Memory B cell (primary cell): ENCODE data around the gene MTFR1L.
A peak's percentile ranks its signal among the peaks of the same experiment; 100 is the strongest.

Experiments
- ATAC-seq: fragments of 150-1000 bp; cut with Tn5 transposase; 2 replicates; pipeline ENCODE4 v1.10.0; 2021; ENCODE audit warnings: low read depth, mild to moderate bottlenecking, moderate library complexity
- DNase-seq, 2 donors: peaks; one replicate each; pipeline ENCODE4 v3.0.0; 2022; ENCODE audit warnings: low spot score in 2 of 2
- H3K27ac Mint-ChIP-seq: one replicate; pipeline ENCODE4 v1.8.0; 2022; ENCODE audit warnings: mild to moderate bottlenecking, moderate library complexity, mixed read lengths
- H3K27me3 Mint-ChIP-seq: one replicate; pipeline ENCODE4 v1.8.0; 2022; ENCODE audit warnings: mixed read lengths
- H3K36me3 Mint-ChIP-seq: one replicate; pipeline ENCODE4 v1.8.0; 2022; ENCODE audit warnings: mild to moderate bottlenecking, mixed read lengths
- H3K4me1 Mint-ChIP-seq: one replicate; pipeline ENCODE4 v1.8.0; 2022; ENCODE audit warnings: mixed read lengths
- H3K4me3 Mint-ChIP-seq: one replicate; pipeline ENCODE4 v1.8.0; 2022; ENCODE audit warnings: mild to moderate bottlenecking, moderate library complexity, mixed read lengths
- H3K9me3 Mint-ChIP-seq: one replicate; pipeline ENCODE4 v1.8.0; 2022; ENCODE audit warnings: mixed read lengths

The MTFR1L gene

DNA sequence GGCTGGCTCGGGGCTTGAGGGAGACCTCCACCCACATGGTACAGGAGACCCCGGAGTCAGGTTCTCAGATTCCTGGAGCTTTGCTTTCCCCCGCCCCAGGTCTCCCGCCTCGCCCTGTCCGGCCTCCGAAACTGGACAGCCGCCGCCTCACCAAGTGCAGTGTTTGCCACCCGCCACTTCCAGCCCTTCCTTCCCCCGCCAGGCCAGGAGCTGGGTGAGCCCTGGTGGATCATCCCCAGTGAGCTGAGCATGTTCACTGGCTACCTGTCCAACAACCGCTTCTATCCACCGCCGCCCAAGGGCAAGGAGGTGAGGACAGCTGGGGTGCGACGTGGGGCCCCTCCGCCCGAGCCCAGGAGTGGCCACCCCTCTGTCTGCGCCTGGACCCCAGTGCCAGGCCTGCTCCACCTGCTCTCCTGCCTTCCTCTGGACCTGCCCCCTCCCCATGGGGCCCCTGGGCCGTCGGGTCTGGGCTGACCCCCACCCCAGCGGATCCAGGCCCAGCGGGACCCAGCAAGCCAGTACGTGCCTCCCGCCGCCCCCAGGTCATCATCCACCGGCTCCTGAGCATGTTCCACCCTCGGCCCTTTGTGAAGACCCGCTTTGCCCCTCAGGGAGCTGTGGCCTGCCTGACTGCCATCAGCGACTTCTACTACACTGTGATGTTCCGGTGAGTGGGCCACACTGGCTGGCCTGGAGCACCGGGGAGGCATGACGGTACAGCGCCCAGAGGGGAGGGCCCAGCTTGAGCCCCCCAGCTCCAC is 11.1 kb upstream of the MTFR1L start:
- H3K4me1 Mint-ChIP-seq = peaks cover 19% of the 10 kb centered on the region
- peaks cover 6% of the 10 kb centered on the region for H3K36me3 Mint-ChIP-seq
- H3K9me3 Mint-ChIP-seq = no peaks in the 10 kb centered on the region
- no peak overlapping the region for H3K27ac Mint-ChIP-seq
- no peak for ATAC-seq
- H3K4me3 Mint-ChIP-seq = no peak overlapping the region
- DNase-seq = no peak
- H3K27me3 Mint-ChIP-seq = no peaks in the 10 kb centered on the region

DNA sequence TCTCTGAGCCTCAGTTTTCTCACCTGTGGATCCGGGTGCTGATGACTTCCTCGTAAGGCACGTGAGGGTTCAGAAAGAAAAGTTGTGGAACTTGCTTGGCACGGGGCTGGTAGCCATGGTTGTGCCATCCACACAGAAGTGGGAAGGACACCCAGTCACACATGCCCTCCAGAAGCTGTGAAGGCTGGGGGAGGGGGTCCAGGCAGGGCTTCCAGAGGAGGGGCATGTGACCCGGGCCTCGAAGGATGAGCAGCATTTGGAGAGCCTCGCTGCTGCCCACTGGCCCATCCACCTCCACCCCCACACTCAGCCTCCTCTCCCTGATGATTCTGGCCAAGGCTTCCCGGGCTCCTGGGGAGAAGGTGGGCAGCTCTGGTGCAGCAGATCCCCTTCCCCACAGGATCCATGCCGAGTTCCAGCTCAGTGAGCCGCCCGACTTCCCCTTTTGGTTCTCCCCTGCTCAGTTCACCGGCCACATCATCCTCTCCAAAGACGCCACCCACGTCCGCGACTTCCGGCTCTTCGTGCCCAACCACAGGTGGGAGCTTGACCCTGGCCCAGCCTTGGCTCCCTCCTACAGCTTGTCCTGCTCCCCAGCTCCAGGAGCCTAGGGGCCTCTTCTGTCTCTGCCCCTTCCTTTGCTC is 10.3 kb upstream of the MTFR1L start:
- Mint-ChIP-seq H3K27ac (peak overlapping the region; percentile 60), H3K4me1 (peaks cover 19% of the 10 kb centered on the region), H3K9me3 (no peaks in the 10 kb centered on the region), H3K36me3 (peaks cover 6% of the 10 kb centered on the region), H3K27me3 (no peaks in the 10 kb centered on the region), H3K4me3 (peak overlapping the region; percentile 63)
- ATAC-seq = peak; percentile 67
- DNase-seq = no peak

DNA sequence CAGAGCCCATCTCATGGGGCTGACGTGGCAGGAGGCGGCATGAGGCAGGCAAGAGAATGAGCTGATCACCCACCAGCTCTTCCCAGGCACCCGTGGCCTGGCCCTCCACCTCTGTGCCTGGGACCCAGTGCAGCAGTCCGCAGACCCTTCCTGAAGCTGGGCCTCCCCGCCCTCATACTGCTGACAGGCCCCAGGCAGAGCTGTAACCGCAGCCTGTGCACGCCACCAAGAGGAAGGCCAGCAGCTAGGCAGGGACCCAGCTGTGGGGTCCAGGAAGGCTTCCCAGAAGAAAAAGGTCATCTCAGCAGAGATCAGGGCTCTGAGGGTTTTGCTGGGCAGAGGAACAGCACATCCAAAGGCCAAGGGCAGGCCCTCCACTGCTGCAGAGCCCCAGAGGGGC is 9.8 kb upstream of the MTFR1L start:
- Mint-ChIP-seq H3K9me3 (no peaks in the 10 kb centered on the region), H3K4me3 (peak overlapping the region; percentile 63), H3K27me3 (no peaks in the 10 kb centered on the region), H3K27ac (peak overlapping the region; percentile 60), H3K4me1 (peaks cover 15% of the 10 kb centered on the region), H3K36me3 (peaks cover 6% of the 10 kb centered on the region)
- ATAC-seq (no peak), DNase-seq (no peak)

DNA sequence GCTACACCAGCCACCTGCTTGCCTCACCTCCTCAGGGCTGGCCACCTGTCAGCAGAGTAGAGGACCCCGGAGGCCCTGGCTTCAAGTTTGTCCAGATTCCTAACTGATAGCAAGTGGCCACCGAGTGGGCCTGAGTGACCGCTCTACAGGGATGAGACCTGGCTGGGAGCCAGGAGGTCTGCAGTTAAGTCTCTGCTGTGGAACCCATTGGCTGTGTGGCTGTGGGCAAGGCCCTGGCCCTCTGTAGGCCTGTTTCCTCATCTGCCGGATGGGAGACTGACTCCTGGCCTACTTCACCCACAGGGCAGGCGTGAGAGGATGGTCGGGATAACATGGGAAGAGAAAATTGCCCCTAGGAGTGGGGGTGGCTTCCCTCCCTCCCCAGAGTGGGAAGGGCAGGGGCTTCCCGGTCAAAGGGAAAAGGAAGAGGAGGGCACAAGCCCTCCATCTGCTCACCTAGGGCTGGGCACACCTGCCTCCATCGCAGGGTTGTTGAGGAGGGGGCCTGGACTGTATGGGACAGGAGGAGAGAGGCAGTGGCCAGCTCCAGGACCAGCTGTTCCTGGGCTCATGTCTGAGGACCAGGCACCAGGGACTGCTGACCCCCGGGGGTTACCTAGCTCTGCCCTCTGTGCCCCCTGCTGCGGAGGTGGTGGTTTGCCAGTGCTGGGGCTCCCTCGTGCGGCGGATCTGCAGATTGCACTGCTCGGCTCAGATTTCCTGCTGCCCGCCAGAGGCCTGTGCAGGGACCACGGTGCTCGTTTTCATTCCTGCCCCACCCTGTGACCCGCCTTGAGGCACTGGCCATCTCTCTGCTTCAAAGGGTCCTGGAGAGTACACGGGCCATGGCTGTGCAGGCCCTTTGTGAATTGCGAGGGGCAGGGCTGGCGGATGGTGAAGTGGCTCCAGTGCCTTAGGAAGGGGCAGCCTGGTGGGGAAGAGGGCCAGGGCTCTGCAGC is 9.1 kb upstream of the MTFR1L start:
- peak; percentile 80 for ATAC-seq
- Mint-ChIP-seq H3K4me3 (no peak overlapping the region), H3K27ac (no peak overlapping the region), H3K9me3 (no peaks in the 10 kb centered on the region), H3K36me3 (peaks cover 6% of the 10 kb centered on the region), H3K27me3 (no peaks in the 10 kb centered on the region), H3K4me1 (peaks cover 15% of the 10 kb centered on the region)
- peak; percentile 84 to 90 for DNase-seq

DNA sequence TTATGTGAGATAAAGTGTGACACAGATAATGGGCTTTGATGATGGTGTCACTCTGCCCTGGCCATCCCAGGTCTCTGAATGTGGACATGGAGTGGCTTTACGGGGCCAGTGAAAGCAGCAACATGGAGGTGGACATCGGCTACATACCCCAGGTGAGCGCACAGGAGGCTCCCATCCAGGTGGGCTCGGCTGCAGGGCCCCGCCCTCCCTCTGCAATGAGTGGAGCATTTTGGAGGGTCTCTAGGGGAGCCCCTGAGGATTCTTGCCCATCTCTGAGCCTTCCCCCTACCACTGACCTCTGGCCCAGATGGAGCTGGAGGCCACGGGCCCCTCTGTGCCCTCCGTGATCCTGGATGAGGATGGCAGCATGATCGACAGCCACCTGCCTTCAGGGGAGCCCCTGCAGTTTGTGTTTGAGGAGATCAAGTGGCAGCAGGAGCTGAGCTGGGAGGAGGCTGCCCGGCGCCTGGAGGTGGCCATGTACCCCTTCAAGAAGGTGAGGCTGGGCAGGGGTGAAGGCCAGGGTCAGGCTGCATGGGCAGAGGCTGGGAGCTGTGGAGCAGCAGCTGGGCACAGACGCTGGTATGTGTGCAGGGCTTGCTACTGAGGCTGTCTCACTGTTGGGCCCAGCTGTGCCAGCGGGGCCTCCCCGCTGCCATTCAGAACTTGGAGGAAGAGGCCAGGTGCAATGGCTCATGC is 8.2 kb upstream of the MTFR1L start:
- no peak overlapping the region for H3K27ac Mint-ChIP-seq
- no peak for DNase-seq
- H3K4me1 Mint-ChIP-seq = peaks cover 13% of the 10 kb centered on the region
- H3K27me3 Mint-ChIP-seq = no peaks in the 10 kb centered on the region
- H3K36me3 Mint-ChIP-seq = no peaks in the 10 kb centered on the region
- no peak overlapping the region for H3K4me3 Mint-ChIP-seq
- H3K9me3 Mint-ChIP-seq = no peaks in the 10 kb centered on the region
- ATAC-seq = no peak

DNA sequence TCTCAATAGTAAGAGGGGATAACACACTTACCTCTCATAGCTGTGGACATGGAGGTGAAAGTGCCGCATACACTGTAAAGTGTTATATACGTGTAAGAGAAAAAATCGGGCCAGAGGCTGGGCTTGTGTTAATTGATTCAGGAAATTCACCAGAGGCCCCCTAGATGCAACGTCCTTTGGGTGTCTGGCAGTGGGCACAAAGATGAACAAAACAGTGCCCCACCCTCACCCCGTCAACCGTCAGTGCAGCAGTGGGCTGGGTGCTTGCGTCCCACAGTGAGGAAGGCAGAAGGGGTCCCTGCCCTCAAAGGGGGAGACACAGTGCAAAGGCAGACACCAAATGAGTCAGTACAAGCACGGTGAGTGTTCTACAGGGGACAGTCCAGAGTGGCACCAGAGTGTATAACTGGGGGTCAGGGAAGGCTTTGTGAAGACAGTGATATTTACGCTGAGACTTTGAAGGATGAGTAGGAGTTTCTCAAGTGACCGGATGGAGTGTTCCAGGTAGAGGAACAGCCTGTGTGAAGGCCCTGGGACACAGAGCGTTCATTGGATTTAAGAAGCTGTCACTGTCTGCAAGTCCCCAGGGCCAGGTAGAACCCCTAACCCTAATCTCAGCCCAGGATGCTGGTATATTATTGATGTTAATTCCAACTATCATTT is 6.6 kb upstream of the MTFR1L start:
- Mint-ChIP-seq H3K27ac (no peak overlapping the region), H3K36me3 (no peaks in the 10 kb centered on the region), H3K4me3 (no peak overlapping the region), H3K27me3 (no peaks in the 10 kb centered on the region), H3K9me3 (no peaks in the 10 kb centered on the region), H3K4me1 (peaks cover 13% of the 10 kb centered on the region)
- ATAC-seq (no peak), DNase-seq (no peak)

DNA sequence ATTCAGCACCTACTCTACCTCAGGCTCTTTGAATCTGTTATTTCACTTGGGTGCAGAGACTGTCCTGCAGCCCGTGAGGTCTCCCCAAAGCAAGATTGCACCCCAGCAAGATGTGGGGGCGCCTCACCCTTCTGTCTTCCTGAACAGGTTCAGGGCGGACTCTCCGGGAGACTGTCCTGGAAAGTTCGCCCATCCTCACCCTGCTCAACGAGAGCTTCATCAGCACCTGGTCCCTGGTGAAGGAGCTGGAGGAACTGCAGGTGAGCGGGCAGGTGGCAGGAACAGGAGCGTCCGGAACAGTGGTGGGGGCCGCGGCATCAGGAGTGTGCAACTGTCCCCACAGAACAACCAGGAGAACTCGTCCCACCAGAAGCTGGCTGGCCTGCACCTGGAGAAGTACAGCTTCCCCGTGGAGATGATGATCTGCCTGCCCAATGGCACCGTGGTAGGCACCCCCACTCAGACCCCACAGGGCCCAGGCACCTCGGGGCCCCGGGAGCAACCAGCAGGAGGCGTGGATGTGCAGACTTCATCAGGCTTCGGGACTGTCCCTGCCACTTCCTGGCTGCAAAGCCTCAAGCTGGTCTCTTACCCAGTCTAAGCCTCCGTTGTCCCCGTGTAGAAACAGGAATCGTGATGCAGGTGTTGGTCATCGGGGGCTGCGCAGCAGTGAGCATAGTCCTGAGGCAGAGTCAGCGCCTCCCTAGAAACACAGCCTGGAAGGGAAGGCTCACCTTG is 5.9 kb upstream of the MTFR1L start:
- H3K4me1 Mint-ChIP-seq = peaks cover 17% of the 10 kb centered on the region
- ATAC-seq (no peak), DNase-seq (no peak)
- no peaks in the 10 kb centered on the region for H3K27me3 Mint-ChIP-seq
- H3K27ac Mint-ChIP-seq = no peak overlapping the region
- no peaks in the 10 kb centered on the region for H3K9me3 Mint-ChIP-seq
- no peaks in the 10 kb centered on the region for H3K36me3 Mint-ChIP-seq
- no peak overlapping the region for H3K4me3 Mint-ChIP-seq

DNA sequence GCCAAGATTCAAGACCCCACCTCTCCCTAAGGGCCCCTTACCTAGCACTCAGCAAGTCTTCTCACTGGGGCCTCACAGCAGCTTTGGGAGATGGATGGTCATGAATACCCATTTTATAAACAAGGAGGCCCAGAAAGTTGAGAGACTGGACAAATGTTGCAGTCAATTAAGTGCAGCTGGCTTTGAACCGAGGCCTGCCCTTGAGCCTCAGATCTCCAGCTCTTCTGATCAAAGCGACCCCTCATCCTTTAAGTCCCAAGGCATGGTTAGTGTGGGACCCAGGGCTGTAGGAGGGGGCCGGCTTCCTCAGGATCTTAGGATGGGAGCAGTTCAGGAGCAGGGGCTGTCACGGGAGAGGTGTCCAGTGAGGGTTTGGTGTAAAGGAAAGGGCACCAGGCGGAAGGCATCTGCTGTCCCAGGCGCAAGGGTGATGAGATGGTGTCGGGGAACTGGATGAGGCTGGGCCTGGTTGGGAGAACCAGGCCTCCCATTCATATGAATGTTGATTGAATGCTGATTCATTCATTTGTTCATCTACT is 5.1 kb upstream of the MTFR1L start:
- H3K4me3 Mint-ChIP-seq = no peak overlapping the region

DNA sequence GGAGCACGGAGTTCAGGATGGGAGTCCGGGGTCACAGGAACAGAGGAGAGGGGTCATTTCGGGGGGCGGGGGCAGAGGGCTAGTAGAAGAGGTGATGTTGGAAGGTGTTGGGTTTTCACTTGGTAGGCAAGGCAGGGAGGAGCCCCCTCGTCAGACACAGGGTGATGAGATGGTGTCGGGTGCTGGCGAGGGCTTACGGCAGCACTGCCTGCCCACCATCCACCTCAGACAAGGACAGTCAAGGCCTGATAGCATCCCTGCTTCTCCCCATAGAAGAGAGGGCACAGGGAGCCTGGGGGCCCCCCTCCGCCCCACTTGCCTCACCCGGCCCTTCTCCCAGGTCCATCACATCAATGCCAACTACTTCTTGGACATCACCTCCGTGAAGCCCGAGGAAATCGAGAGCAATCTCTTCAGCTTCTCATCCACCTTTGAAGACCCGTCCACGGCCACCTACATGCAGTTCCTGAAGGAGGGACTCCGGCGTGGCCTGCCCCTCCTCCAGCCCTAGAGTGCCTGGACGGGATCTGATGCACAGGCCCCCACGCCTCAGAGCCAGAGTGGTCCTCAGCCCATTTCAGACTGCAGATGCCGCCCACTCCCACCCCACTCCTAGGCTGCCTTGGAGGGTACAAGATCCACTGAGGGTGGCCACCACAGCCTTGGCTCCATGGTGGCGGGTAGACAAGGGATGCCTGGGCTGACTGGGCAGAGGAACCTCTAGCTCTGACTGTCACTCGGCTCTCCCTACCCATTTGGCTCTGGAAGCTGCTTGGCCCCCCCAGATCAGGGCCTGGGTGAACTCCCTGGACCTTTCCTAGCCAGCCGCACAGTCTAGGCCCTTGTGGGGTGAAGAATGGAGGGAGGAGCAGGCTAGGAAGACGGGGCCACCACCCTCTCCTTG is 4.3 kb upstream of the MTFR1L start:
- peaks cover 11% of the 10 kb centered on the region for H3K4me1 Mint-ChIP-seq
- no peak overlapping the region for H3K4me3 Mint-ChIP-seq
- H3K27ac Mint-ChIP-seq = no peak overlapping the region
- DNase-seq = no peak
- no peaks in the 10 kb centered on the region for H3K36me3 Mint-ChIP-seq
- no peak for ATAC-seq
- H3K27me3 Mint-ChIP-seq = no peaks in the 10 kb centered on the region
- H3K9me3 Mint-ChIP-seq = no peaks in the 10 kb centered on the region

More for the DNA sequence above, 5.1 kb upstream of the MTFR1L start:
- peak overlapping the region; percentile 37 for H3K27ac Mint-ChIP-seq
- peaks cover 18% of the 10 kb centered on the region for H3K4me1 Mint-ChIP-seq
- H3K36me3 Mint-ChIP-seq = no peaks in the 10 kb centered on the region
- no peaks in the 10 kb centered on the region for H3K27me3 Mint-ChIP-seq
- no peak for DNase-seq
- no peaks in the 10 kb centered on the region for H3K9me3 Mint-ChIP-seq
- ATAC-seq = no peak

DNA sequence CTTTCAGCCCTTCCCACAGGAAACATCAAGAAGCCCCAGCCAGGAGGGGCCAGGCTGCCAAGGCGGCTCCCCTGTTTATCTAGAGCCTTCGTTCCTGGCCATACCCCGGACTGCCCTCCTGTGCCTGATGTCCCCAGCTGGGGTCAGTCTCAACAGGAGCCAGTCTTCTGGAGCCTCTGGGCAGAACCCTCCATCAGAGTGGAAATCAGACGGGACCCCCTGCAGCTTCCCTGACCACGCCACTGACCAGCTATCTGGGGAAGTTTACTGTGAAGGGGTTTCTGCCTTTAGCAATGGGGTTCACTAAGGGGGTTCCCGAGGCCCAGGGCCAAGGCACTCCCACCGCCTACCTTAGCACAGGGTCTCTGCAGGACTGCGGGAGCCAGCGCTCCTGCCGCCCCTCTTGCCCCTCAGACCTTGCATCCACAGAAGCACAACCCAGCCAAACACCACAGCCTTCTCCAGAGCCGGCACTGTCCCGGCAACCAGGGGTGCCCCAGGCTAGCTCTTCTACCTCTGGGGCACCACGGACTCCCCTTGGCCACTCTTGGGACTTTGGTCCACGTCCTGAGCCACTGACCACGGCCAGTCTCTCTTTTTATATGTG is 3.5 kb upstream of the MTFR1L start:
- H3K4me1 Mint-ChIP-seq = peaks cover 17% of the 10 kb centered on the region
- no peaks in the 10 kb centered on the region for H3K9me3 Mint-ChIP-seq
- no peaks in the 10 kb centered on the region for H3K36me3 Mint-ChIP-seq
- no peak overlapping the region for H3K27ac Mint-ChIP-seq
- ATAC-seq = no peak
- no peak overlapping the region for H3K4me3 Mint-ChIP-seq
- DNase-seq = no peak
- H3K27me3 Mint-ChIP-seq = no peaks in the 10 kb centered on the region

DNA sequence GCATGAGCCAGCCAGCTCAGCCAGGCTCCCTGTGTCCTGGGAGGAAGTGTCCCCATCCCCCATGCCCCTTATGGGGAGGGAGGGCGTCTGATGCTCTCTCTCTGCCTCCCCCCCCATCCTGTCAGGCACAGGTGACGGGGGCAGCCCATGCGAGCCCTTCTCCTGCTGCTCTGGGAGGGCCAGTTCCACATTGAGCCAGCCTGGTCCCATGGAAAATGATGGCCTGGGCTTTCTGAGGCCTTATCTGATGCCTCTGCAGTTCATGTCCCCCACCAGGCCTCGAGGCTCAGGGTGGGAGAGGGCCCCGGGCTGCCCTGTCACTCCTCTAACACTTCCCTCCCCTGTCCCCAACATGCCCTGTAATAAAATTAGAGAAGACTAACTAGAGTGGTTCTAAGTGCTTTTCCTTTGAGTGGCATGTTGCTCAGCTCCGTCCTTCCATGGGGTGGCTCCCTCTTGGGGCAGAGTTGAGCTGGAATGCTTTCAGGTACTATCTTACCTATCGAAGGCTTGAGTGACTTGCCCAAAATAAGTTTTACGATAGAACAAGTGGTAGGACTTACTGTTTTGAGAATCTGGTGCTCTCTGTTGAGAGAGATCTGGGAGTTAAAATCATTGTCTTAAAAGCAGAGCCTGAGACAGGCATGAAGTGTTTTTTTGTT is 1.8 kb upstream of the MTFR1L start:
- H3K4me1 Mint-ChIP-seq = peaks cover 27% of the 10 kb centered on the region
- no peaks in the 10 kb centered on the region for H3K27me3 Mint-ChIP-seq
- DNase-seq = no peak
- no peak for ATAC-seq
- H3K9me3 Mint-ChIP-seq = no peaks in the 10 kb centered on the region
- no peak overlapping the region for H3K27ac Mint-ChIP-seq
- H3K36me3 Mint-ChIP-seq = no peaks in the 10 kb centered on the region
- H3K4me3 Mint-ChIP-seq = peak overlapping the region; percentile 94
